Tibial nerve (tissue), 4 donors: ENCODE results near the gene MLC1. TPM values are rescaled to one million over a fixed set of nuclear protein-coding genes. Genes with fewer than 3 reads are reported as not detected.

Source experiments
- DNase-seq, 2 donors: peaks; one replicate each; pipeline ENCODE4 v3.0.0-alpha.2; 2019; ENCODE audit warnings: low spot score in 2 of 2
- H3K27ac ChIP-seq, 4 donors: fragments of 200-600 bp; sonication (generic) in 3 of 4; one replicate each; pipeline ENCODE4 v1.5.1; 2017 to 2019; ENCODE audit warnings: mild to moderate bottlenecking in 1 of 4
- H3K27me3 ChIP-seq, 2 donors: fragments of 200-600 bp; sonication (generic) in 1 of 2; one replicate each; pipeline versions ENCODE4 v1.5.1 to v1.6.0; 2017 to 2019
- H3K36me3 ChIP-seq, 3 donors: fragments of 200-600 bp; sonication (generic); one replicate each; pipeline ENCODE4 v1.5.1; 2018 to 2019
- H3K4me1 ChIP-seq, 4 donors: fragments of 200-600 bp; sonication (generic) in 3 of 4; one replicate each; pipeline ENCODE4 v1.5.1; 2017 to 2019
- H3K4me3 ChIP-seq, 4 donors: fragments of 200-600 bp; sonication (generic) in 3 of 4; one replicate each; pipeline ENCODE4 v1.5.1; 2017 to 2019; ENCODE audit warnings: mild to moderate bottlenecking in 1 of 4, moderate library complexity in 1 of 4
- H3K9me3 ChIP-seq, 4 donors: fragments of 200-600 bp; sonication (generic) in 3 of 4; one replicate each; pipeline ENCODE4 v1.5.1; 2017 to 2019
- EP300 ChIP-seq, 2 donors: sonication (generic); formaldehyde crosslinking; IDR thresholded peaks; one replicate each; pipeline ENCODE4 v1.6.1; 2017; ENCODE audit warnings: antibody characterized with exemption in 2 of 2, mild to moderate bottlenecking in 1 of 2
- POLR2A ChIP-seq, 2 donors: fragments of 450-650 bp; IDR thresholded peaks; one replicate each; pipeline ENCODE4 v1.6.1; 2017; ENCODE audit warnings: antibody characterized with exemption in 2 of 2, mild to moderate bottlenecking in 2 of 2, moderate library complexity in 2 of 2
- WGBS, 2 donors: methylation state at CpG; one replicate each; pipeline ENCODE4 v1.1.5; 2018; 5-methylcytosine and 5-hydroxymethylcytosine counted together
- total RNA-seq, 4 donors: library from RNA; depleted of rRNA; stranded (reverse); fragments of >200 nt; gene quantifications; one replicate each; pipeline ENCODE4 v1.1.0, GENCODE V29; 2016
- TF ChIP-seq, protein P1 (sequence below), 5 experiments: fragments of 200-600 bp in 3 of 5; fragments of 450-650 bp in 2 of 5; sonication (generic) in 3 of 5; IDR thresholded peaks; one replicate each; pipeline ENCODE4 v1.5.1; 2016 to 2019; ENCODE audit warnings: antibody characterized with exemption in 5 of 5, mild to moderate bottlenecking in 3 of 5, moderate library complexity in 2 of 5

Gene MLC1
- total RNA-seq, 4 donors from 2014 or later, result not detected

DNA sequence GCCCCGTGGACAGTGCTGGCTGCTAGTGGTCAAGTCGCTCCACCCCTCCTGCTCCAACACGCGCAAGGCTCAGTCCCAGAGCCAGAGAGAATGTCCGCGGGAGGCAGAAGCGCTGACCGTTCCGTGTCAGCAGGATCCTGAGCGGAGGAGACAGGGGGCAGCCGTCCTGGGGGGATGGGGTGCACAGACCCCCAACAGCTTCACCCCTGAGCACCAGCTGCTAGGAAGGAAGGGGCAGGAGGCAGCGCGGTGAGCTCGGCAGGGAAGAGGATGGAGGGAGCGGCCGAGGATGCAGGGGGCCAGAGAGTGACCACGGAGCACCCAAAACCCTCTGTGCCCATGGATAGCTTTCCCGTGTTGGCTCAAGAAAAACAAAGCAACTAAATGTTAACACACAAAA, 20.8 kb downstream of the MLC1 start:
- Histone ChIP-seq H3K27ac (no peak overlapping the region), H3K27me3 (peaks cover 0 to 36% of the 10 kb centered on the region in 2 donors), H3K36me3 (no peaks in the 10 kb centered on the region), H3K4me3 (no peak overlapping the region), H3K4me1 (peaks cover 0 to 5% (median under 1%) of the 10 kb centered on the region in 4 donors), H3K9me3 (no peaks in the 10 kb centered on the region)
- WGBS, 2 donors, result 61% methylated on average over 18 of the region's 18 CpGs
- TF ChIP-seq, protein P1, sequence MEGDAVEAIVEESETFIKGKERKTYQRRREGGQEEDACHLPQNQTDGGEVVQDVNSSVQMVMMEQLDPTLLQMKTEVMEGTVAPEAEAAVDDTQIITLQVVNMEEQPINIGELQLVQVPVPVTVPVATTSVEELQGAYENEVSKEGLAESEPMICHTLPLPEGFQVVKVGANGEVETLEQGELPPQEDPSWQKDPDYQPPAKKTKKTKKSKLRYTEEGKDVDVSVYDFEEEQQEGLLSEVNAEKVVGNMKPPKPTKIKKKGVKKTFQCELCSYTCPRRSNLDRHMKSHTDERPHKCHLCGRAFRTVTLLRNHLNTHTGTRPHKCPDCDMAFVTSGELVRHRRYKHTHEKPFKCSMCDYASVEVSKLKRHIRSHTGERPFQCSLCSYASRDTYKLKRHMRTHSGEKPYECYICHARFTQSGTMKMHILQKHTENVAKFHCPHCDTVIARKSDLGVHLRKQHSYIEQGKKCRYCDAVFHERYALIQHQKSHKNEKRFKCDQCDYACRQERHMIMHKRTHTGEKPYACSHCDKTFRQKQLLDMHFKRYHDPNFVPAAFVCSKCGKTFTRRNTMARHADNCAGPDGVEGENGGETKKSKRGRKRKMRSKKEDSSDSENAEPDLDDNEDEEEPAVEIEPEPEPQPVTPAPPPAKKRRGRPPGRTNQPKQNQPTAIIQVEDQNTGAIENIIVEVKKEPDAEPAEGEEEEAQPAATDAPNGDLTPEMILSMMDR (IDR thresholded peaks at IDR 0.05), result no peak
- TF ChIP-seq POLR2A (IDR thresholded peaks at IDR 0.05), result no peak
- no peak for TF ChIP-seq EP300 (IDR thresholded peaks at IDR 0.05)
- DNase-seq, result no peak

DNA sequence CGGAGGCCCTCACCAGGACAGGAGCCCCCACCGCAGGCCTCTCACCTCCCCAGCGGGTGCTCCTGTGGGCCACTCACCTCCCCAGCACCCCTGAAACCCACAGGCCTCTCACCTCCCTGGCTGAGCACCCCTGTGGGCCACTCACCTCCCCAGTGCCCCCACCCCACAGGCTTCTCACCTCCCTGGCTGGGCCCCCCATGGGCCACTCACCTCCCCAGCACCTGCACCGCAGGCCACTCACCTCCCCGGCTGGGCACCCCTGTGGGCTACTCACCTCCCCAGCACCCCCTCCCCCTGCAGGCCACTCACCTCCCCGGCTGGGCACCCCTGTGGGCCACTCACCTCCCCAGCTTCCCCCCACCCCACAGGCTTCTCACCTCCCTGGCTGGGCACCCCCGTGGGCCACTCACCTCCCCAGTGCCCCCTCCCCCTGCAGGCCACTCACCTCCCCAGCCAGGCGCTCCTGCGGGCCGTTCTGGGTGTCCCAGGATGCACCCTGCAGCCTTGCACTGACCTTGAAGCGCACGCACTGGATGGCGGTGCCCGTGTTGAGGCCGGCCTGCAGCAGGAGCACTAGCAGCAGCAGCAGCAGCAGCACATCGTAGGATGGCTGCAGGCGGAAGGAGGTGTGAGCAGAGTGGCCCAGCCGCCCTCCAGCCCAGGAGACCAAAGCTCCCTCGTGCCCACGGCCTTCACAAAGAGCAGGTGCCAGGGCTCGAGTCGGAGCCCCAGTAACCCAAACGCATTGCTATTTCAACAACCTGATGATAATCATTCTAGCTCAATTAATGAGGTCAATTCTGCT, 21.4 kb downstream of the MLC1 start:
- Histone ChIP-seq H3K4me3 (no peak overlapping the region), H3K4me1 (peaks cover 0 to 12% (median 6%) of the 10 kb centered on the region in 4 donors), H3K36me3 (no peaks in the 10 kb centered on the region), H3K27ac (no peak overlapping the region), H3K9me3 (no peaks in the 10 kb centered on the region), H3K27me3 (peaks cover 3 to 42% of the 10 kb centered on the region in 2 donors)
- WGBS, 2 donors, result 69 to 75% methylated on average over 9 to 22 of the region's 23 CpGs
- no peak for DNase-seq
- TF ChIP-seq POLR2A (IDR thresholded peaks at IDR 0.05), result no peak
- TF ChIP-seq, protein P1 (IDR thresholded peaks at IDR 0.05), result no peak
- no peak for TF ChIP-seq EP300 (IDR thresholded peaks at IDR 0.05)

DNA sequence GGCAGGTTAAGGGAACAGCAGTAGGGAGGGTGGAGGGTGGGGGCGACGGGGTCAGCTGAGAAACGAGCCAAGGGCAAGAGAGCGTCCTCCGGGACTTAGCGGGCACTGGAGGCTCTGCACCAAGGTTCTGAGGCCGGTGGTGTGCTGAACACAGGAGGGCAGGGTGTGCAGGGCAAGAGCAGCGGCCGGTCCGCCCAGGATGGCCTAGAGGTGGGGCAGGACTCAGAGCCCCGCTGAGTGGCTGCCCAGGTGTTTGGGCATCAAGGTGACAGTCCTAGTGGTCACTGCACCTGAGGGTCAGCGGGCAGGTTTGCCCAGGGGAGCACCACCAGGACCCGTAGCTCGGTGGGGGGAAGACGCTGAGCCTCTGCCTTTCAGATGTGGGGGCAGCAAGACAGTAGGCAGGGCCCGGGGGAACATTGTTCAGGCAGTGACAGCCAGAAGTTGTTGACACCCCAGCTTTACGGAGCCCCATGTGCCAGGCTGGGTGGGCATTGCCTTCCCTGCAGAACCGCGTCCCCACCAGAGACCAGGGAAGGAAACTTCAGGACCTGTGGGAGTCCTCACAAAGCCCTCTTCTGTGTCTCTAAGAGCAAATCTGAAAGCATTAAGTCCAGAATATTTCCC, 22.6 kb downstream of the MLC1 start:
- DNase-seq, result no peak
- TF ChIP-seq EP300 (IDR thresholded peaks at IDR 0.05) (no peak), POLR2A (IDR thresholded peaks at IDR 0.05) (no peak)
- TF ChIP-seq, protein P1 (IDR thresholded peaks at IDR 0.05), result no peak
- no peak overlapping the region for H3K27ac ChIP-seq
- H3K27me3 ChIP-seq, result peaks cover 4 to 48% of the 10 kb centered on the region in 2 donors
- H3K36me3 ChIP-seq, result no peaks in the 10 kb centered on the region
- H3K4me1 ChIP-seq, result peaks cover 0 to 18% (median 11%) of the 10 kb centered on the region in 4 donors
- no peak overlapping the region for H3K4me3 ChIP-seq
- no peaks in the 10 kb centered on the region for H3K9me3 ChIP-seq
- 85 to 86% methylated on average over 17 to 19 of the region's 19 CpGs for WGBS, 2 donors

DNA sequence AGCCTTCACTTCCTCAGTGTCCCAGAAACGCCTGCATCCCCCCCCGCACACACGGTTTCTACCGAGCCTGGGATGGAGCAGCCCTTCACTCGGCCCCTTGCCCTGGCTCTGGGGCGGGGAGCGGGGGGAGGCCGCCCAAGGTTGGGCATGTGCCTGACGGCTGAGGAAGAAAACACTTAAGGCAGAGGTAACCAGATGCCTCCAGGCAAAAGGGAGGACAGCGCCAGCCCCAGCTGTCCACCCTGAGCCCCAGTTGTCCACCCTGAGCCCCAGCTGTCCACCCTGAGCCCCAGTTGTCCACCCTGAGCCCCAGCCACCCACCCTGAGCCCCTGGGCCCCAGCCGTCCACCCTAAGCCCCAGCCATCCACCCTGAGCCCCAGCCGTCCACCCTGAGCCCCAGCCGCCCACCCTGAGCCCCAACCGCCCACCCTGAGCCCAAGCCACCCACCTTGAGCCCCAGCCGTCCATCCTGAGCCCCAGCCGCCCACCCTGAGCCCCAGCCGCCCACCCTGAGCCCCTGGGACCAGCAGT, 23.3 kb downstream of the MLC1 start:
- Histone ChIP-seq H3K4me3 (no peak overlapping the region), H3K36me3 (no peaks in the 10 kb centered on the region), H3K27me3 (peaks cover 4 to 53% of the 10 kb centered on the region in 2 donors), H3K9me3 (no peaks in the 10 kb centered on the region), H3K27ac (no peak overlapping the region), H3K4me1 (peaks cover 0 to 18% (median 11%) of the 10 kb centered on the region in 4 donors)
- WGBS, 2 donors, result 69 to 83% methylated on average over 12 to 17 of the region's 17 CpGs
- TF ChIP-seq, protein P1 (IDR thresholded peaks at IDR 0.05), result no peak
- no peak for TF ChIP-seq EP300 (IDR thresholded peaks at IDR 0.05)
- TF ChIP-seq POLR2A (IDR thresholded peaks at IDR 0.05), result no peak
- no peak for DNase-seq
